ENCODE data around the gene NKAIN1.

DNA sequence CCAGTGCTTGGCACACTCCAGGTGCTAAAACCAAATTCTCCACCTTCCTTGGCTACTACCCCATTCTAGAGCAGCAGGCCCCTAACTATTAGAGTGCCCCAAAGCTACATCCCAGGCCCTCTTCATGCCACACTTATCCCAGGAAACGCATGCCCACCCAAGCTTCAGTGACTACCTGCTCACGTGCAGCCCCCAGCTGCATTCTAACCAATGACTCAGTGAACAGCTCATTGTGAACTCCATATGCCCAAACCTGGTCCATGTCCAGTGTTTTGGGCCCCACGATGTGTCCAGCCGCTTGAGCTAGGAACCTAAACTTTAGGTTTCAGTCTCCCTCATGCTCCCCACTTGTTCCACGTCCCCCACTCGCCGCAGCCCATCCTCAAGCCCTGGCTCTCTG, 41.5 kb downstream of the NKAIN1 start:
- TF ChIP-seq POLR2A (IDR thresholded peaks at IDR 0.05) = no peak
- TF ChIP-seq, protein P1, sequence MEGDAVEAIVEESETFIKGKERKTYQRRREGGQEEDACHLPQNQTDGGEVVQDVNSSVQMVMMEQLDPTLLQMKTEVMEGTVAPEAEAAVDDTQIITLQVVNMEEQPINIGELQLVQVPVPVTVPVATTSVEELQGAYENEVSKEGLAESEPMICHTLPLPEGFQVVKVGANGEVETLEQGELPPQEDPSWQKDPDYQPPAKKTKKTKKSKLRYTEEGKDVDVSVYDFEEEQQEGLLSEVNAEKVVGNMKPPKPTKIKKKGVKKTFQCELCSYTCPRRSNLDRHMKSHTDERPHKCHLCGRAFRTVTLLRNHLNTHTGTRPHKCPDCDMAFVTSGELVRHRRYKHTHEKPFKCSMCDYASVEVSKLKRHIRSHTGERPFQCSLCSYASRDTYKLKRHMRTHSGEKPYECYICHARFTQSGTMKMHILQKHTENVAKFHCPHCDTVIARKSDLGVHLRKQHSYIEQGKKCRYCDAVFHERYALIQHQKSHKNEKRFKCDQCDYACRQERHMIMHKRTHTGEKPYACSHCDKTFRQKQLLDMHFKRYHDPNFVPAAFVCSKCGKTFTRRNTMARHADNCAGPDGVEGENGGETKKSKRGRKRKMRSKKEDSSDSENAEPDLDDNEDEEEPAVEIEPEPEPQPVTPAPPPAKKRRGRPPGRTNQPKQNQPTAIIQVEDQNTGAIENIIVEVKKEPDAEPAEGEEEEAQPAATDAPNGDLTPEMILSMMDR (IDR thresholded peaks at IDR 0.05 in 8 of 11, conservative IDR thresholded peaks at IDR 0.05 in 3 of 11) = no peak
- TF ChIP-seq POLR2AphosphoS5 (IDR thresholded peaks at IDR 0.05) = no peak
